GM21390 (cell line): ENCODE data around the gene BRD3OS.
"Not testable (repeated sequence)": the region's sequence is repeated elsewhere in the genome, so short reads cannot be mapped to it uniquely, and the experiment has no call there.

Source experiments
- ATAC-seq: cut with Tn5 transposase; IDR thresholded peaks from one replicate; pipeline ENCODE4 v1.9.1; 2021; ENCODE audit not compliant: unreplicated experiment

BRD3OS gene

DNA sequence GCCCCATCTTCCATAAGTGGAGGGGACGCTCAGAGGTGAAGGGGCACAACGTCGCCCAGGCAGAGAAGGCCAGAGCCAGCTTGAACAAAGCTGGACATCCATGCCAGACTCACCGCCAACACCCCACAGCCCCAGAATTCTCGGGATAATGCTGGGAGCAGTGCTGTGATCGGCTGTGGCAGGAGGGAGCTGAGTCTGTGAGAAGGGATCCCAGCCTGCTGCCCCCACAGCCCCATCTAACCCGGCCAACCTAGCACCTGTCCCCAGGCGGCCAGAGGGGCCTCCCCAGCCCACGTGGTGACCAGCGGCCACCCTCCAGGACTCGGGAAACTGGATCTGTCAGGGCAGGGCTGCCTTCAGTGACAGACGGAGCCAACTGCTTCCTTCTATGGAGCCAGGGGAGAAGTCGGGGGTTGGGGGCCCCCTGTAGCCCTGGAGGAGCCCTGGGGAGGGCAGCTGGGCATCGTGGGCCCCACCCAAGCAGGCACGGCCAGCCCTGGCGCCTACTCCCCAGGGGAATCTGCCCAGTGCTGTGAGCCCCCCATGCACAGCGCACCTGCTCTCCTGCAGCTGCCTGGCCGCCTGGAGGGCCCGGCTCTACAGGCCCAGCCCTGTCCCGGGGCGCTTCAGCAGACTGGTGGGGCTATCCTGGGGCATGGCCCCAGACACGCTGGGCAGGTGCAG lies 36.5 kb downstream of the BRD3OS start:
- no peak for ATAC-seq

DNA sequence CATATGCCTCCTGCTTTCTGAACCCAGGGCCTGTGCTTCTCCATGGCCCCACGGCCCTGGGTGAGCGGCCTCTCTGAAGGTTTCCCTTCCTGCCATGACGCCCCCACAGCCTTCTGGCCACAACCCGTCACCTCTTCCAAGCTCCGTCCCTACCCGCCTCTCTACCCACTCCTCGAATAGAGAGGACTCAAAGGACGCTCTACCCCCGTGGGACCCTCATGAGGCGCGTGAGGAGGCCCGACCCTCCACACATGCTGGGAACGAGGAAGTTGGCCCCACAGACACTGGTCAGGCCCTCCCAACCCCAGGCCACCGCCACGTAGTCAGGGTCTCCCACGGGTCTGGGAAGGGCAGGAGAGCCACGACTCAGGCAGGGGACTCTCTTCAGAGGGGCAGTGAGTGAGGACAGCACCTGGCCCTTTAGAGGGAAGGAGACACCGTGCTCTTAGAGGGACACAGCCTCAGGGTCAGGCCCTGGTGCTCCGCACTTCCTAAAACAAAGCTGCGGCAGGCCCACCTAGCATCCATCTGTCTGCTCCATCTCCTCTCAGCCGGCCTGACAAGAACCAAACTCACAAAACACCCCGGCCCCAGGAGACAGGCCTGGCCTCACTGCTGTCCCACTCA lies 37.3 kb downstream of the BRD3OS start:
- no peak for ATAC-seq

- no peak for ATAC-seq
Measured at GRCh38 chr9:134063088-134063570, 37.8 kb downstream of the BRD3OS start.

GRCh38 chr9:134063571-134064450 lies 38.5 kb downstream of the BRD3OS start:
- no peak for ATAC-seq

DNA sequence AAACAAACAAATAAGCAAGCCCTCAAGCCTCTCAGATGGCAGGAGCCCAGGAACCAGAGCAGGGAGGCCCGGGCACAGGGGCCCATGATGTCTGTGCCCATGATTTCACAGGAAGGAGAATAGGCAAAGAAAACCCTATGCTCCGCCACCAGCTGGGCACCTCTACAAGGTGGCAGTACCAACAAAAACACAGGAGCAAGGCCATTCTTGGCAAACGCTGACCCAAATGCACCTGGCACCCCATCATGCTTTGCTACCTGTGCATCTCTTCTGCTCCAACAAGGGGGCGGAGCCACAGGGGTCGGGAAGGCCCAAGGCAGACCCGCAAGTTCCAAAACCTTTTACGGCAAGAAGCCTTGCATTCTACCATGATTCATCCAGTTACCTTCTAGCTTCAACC lies 39.4 kb downstream of the BRD3OS start:
- no peak for ATAC-seq

- ATAC-seq: no peak
Measured at GRCh38 chr9:134065612-134066419, 40.5 kb downstream of the BRD3OS start.

DNA sequence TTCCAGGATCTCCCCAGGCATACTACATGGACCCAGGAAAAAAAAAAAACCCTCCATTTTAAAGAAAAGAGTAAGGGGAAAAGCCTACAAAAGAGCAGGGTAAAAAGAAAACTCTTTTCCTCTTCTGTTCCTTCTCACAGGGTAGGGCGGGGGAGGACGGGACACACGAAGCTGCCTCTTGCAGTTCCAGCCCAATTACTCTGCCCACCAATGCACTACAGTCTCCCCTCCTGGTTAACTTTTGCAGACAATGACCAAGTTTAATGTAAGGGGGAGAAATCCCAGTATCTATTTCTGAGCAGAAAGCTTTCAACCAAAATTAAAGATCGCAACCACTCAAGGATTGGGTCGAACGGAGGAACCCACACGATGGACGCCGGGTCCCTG lies 41.2 kb downstream of the BRD3OS start:
- ATAC-seq: no peak

DNA sequence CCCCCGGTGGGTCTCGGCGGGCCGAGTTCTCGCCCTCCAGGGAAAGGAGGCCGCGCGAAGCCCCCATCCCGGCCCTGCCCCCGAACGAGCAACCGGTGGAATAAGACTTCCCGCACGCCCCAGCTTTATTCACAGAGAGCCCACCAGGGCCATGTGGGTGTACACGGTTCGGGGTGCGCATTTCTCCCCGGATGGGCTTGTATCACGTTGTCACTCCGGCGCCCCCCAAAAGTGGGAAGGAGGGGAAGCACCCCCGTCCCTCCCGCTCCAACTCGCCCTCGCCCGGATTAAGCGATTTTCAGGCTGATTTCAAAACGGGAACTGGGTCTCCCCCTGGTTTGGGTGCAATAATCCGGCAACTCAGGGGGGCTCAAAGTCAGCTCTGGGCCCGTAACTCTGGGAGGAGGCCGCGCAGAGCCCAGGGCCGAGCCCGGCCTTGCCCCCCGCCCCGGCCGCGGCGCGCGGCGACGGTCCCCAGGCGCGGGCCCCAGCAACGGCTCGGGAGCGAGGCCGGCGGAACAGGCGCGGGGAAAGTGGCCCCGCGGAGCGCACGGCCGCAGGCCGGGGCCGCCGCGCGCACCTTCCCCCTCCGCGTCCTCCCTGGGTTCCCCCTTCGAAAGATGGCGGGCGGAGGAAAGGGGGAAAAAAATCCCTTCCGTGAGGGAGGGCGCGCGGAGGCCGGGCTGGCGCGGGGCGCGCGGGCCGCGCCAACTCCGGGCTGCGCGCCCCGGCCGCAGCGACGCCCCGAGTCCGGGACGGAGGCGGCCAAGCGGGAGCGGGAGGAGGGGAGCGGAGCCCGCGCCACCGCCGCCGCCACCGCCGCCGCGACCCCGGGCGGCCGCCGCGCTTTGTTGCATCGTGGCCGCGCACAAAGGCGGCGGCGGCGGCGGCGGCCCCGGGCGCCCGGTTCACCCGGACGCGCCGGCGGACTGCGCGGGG lies 41.9 kb downstream of the BRD3OS start:
- peak; percentile 22 for ATAC-seq

DNA sequence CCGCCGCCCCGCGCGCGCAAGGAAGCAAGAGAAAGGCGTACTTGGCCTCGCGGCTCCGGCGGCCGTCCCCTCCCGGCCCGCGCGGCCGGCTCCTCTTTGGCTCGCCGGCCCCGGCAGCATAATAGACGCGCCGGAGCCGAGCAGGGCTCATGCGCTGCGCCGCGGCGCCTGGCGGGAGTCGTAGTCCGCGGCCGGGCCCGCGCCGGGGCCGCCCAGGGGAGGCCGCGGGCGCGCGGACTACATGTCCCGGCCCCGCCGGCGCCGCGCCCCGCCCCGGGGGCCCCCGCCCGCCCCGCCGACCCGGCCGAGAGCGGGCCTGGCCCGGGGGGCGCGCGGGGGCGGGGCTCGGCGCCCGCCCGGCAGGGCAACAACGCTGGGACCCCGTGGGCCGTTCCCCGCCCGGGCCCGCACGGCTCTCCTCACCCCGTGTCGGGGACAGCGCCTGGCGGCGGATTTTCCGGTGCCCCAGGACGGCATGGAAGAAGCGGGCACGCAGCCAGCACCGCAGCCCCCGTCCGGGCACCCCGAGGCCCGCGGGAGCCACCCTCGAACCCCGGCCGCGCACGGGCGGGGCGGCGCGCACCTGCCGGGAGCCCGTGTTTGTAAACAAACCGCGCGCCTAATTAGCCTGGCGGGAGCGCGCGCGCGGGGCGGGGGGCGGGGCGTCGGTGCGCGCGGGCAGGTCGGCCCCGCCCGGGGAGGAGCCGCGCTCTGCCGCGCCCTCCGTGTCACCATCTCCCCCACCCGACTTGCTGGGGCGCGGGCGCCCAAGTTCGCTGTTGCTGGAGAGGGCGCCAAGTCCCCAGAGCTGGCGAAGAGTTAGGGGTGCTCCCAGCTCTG lies 42.8 kb downstream of the BRD3OS start, which contains the start of gene BRD3:
Gene BRD3, minus strand, starts transcription at position 123 of the 840 bp plus-strand sequence. CDS start 14,549 bp downstream, outside the sequence.
- peak; percentile 61 for ATAC-seq

DNA sequence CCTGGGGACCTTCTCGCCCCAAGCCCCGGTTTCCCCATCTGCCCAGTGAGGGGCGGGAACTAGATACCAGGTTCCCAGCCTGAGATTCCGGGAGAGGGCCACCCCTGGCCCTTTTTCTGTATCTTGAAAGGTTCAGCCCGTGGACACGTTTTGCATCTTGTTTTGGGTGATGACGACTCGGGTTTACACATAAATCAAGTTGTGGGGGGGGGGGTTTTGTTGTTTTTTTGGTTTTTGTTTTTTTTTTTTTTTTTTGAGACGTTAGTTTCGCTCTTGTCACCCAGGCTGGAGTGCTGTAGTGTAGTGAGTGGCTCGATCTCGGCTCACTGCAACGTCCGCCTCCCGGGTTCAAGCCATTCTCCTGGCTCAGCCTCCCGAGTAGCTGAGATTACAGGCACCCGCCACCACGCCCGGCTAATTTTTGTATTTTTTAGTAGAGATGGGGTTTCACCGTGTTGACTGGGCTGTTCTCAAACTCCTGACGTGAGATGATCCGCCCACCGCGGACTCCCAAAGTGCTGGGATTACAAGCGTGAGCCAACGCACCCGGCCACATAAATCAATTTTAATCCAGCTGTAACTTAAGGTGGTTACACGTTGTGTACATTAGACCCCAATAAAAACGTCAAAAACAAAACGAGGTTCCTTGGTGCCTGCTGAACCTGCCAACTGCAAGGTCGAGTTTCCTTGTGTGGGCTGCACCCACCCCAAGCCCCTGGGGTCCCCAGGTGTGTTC lies 43.6 kb downstream of the BRD3OS start:
- ATAC-seq: no peak

GRCh38 chr9:134069480-134070399 lies 44.5 kb downstream of the BRD3OS start:
- ATAC-seq: no peak

- ATAC-seq: no peak
Measured at GRCh38 chr9:134071149-134071548, 45.9 kb downstream of the BRD3OS start.

GRCh38 chr9:134072683-134073082 lies 47.4 kb downstream of the BRD3OS start:
- ATAC-seq: not testable (repeated sequence)

GRCh38 chr9:134073500-134073899 lies 48.2 kb downstream of the BRD3OS start:
- ATAC-seq: no peak

- not testable (repeated sequence) for ATAC-seq
Measured at GRCh38 chr9:134075689-134076088, 50.4 kb downstream of the BRD3OS start.

DNA sequence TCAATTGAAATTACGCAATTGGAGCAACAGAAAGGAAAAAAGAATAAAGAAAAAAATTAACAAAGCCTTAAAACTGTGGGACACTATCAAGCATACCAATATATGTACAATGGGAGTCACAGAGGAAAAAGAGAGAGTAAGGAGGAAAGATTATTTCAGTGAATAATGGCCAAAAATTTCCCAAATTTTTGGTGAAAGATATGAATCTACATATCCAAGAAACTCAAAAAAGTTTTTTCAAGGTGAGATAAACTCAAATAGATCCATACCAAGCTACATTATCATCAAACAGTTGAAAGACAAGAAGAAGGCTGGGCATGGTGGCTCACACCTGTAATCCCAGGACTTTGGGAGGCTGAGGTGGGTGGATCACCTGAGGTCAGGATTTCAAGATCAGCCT lies 51.4 kb downstream of the BRD3OS start:
- no peak for ATAC-seq
